IPS-11a (cell line): ENCODE results near the gene UBR3.
"Not testable (repeated sequence)": the region's sequence is repeated elsewhere in the genome, so short reads cannot be mapped to it uniquely, and the experiment has no call there.

Experiments used
- H3K4me3 ChIP-seq: one replicate; pipeline ENCODE4 v1.5.1; 2013; ENCODE audit warnings: low read depth, low read length, control low read depth

UBR3 gene

GRCh38 chr2:169822036-169822435 lies 5.2 kb upstream of the UBR3 start:
- no peak overlapping the region for H3K4me3 ChIP-seq

- H3K4me3 ChIP-seq: no peak overlapping the region
Observed at GRCh38 chr2:169822785-169823392, 4.4 kb upstream of the UBR3 start.

GRCh38 chr2:169823996-169824372 lies 3.3 kb upstream of the UBR3 start:
- peak overlapping the region; percentile 80 for H3K4me3 ChIP-seq

- peak within 1 kb of the TSS; percentile 80 for H3K4me3 ChIP-seq
Observed at GRCh38 chr2:169824373-169825333, 2.6 kb upstream of the UBR3 start, which contains the start of gene METTL5. METTL5 (minus strand) TSS chr2:169824905; CDS start chr2:169824597, 308 bp downstream.

GRCh38 chr2:169828141-169828811 lies 1.0 kb downstream of the UBR3 start:
- H3K4me3 ChIP-seq: peak overlapping the region; percentile 82

- no peak overlapping the region for H3K4me3 ChIP-seq
Observed at GRCh38 chr2:169834401-169834800, 7.1 kb downstream of the UBR3 start.

- H3K4me3 ChIP-seq: no peak overlapping the region
Observed at GRCh38 chr2:169838743-169839489, 11.7 kb downstream of the UBR3 start.

- H3K4me3 ChIP-seq: no peak overlapping the region
Observed at GRCh38 chr2:169839954-169840746, 12.9 kb downstream of the UBR3 start.

GRCh38 chr2:169840747-169841142 lies 13.5 kb downstream of the UBR3 start:
- H3K4me3 ChIP-seq: no peak overlapping the region

GRCh38 chr2:169841625-169842024 lies 14.4 kb downstream of the UBR3 start:
- H3K4me3 ChIP-seq: not testable (repeated sequence)

GRCh38 chr2:169845016-169845415 lies 17.8 kb downstream of the UBR3 start:
- no peak overlapping the region for H3K4me3 ChIP-seq

GRCh38 chr2:169848959-169849693 lies 21.9 kb downstream of the UBR3 start:
- H3K4me3 ChIP-seq: not testable (repeated sequence)

- H3K4me3 ChIP-seq: no peak overlapping the region
Observed at GRCh38 chr2:169849710-169850109, 22.5 kb downstream of the UBR3 start.

- H3K4me3 ChIP-seq: no peak overlapping the region
Observed at GRCh38 chr2:169853041-169853668, 25.9 kb downstream of the UBR3 start.

GRCh38 chr2:169855281-169856258 lies 28.3 kb downstream of the UBR3 start:
- H3K4me3 ChIP-seq: not testable (repeated sequence)

GRCh38 chr2:169859423-169859822 lies 32.2 kb downstream of the UBR3 start:
- no peak overlapping the region for H3K4me3 ChIP-seq

GRCh38 chr2:169860149-169860548 lies 32.9 kb downstream of the UBR3 start:
- no peak overlapping the region for H3K4me3 ChIP-seq

- no peak overlapping the region for H3K4me3 ChIP-seq
Observed at GRCh38 chr2:169862816-169863215, 35.6 kb downstream of the UBR3 start.
